ENCODE measurements around the gene ERC2.

The ERC2 gene

DNA sequence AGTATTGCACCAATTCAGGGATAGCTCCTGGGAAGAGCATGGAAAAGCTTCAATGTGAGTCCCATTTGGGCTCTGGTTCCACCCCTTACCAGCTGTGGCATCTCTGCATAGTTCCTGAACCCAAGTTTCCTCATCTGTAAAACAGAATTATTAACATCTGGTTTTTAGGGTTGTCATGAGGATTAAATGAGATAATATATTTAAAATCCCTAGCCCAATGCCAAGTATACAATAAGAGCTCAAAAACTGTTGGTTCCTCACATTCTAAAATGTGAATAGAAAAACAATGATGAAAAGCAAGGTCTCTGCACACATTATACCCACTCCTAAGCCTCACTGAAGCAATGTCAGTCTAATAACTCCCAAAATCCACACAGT, 743.9 kb downstream of the ERC2 start:
- in situ Hi-C loops (cut with MboI; ENCODE audit: low sequenced_read_pairs): no loop called here

DNA sequence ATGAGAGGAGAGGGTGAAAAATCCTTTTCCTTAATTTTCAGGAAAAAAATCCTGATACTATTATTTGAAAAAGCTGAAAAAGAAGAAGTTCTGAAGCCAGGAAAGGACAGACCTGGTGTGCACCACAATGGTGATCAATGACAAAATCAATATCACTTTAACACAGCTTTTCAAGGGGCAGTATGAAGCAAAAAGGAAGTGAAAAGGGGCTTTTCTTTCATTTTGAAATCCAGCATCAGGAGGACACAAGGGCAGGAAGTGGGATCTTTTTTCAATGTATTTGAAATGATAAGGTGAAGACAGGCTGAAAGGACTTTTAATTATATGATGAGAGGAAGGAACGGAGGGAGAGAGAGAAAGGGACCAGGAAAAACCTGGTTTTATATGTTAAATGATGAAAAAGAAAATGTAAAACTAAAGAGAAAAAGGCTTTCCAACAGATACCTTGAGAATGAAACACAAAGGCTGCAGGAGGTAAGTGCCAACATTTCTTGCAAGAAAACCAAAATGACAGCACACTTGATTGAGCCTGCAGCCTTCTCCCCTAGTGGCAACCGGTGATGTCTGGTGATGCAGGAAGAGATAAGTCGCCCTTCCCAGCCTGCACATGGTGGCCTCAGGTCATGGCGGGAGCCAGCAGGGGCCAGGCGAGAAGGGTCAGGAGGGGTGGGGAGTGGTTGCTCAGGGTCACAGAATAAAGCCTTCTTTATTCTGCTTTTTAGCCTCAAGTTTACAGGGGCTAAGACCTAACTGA, 744.4 kb downstream of the ERC2 start:
- in situ Hi-C loops (cut with MboI; ENCODE audit: low sequenced_read_pairs): no loop called here

GRCh38 chr3:55721716-55722484, 746.4 kb downstream of the ERC2 start:
- in situ Hi-C loops (cut with MboI; ENCODE audit: low sequenced_read_pairs): no loop called here

DNA sequence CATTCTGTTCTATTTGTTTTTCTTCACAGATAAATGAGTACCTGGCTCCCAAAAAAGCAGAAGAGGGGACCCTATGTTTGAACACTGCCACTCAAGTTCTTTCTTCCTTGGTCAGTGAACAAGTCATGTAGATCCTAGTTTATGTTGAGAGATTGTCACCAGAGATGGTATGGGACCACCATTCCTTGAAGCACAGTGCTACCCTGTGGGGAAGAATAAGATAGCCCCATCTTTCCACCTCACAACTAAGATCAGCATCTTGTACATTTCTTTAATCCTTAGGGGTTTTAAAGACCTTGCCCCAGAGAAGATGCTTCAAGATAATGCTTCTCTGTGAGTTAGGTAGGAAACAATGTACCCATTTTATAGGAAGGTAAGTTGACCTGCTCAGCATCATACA, 747.7 kb downstream of the ERC2 start:
- in situ Hi-C loops (cut with MboI; ENCODE audit: low sequenced_read_pairs): no loop called here

- in situ Hi-C loops (cut with MboI; ENCODE audit: low sequenced_read_pairs): no loop called here
Measured at GRCh38 chr3:55719508-55719907, 748.8 kb downstream of the ERC2 start.

DNA sequence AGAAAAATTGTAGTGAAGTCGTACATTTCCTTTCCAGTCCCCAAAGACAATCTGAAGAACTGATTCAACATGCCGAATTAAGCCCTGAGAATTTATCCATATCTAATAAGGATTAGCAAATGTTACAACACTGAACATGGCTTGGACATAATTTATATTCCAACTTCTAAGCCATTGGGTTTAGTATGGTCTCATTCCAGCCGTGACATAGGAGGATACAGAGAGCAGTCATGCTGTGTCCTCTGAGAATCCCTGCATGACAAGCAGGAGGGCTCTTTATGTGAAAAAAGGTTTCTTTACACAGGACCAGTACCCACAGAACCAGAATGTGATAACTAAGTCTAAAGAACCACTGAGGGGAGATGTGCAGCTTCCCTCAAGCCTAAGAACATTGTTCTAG, 749.3 kb downstream of the ERC2 start:
- in situ Hi-C loops (cut with MboI; ENCODE audit: low sequenced_read_pairs): no loop called here

DNA sequence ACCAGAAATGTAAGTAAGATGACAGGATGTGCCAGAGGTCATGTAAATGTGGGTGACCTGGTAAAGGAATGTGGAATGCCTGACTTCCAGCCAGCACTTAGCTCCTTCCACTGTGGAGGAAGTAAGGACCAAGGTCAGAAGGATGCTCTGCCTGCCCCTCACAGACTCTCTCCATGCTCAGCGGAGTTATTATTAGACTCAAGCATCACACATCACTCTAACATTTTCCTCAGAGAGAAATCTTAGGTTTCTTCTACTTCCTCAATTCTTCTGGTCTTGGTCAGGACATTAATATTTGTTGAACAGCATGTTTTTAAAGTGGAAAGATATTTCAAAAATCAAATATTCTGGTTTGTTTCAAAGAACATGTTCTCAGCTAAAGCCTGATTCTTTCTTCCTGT, 749.7 kb downstream of the ERC2 start:
- in situ Hi-C loops (cut with MboI; ENCODE audit: low sequenced_read_pairs): no loop called here

DNA sequence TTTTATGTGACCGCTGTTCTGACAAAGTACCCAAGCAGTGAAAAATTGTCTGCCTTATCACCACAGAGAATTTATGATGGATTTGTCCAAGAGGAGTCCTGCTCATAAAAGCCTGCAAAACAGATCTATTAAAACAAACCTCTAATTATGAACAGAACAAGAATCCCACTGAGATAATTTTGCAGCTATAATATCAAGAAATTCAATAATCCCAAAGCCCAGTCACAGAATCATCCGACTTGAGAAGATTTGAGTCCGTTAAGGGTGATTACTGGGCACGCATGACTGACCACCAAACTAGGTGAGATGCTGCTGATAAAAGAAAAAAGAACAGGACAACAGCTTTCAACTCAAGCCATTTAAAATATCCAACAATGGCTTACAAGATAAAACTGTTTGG, 750.2 kb downstream of the ERC2 start:
- in situ Hi-C loops (cut with MboI; ENCODE audit: low sequenced_read_pairs): no loop called here

- in situ Hi-C loops (cut with MboI; ENCODE audit: low sequenced_read_pairs): no loop called here
Measured at GRCh38 chr3:55717481-55717880, 750.8 kb downstream of the ERC2 start.

DNA sequence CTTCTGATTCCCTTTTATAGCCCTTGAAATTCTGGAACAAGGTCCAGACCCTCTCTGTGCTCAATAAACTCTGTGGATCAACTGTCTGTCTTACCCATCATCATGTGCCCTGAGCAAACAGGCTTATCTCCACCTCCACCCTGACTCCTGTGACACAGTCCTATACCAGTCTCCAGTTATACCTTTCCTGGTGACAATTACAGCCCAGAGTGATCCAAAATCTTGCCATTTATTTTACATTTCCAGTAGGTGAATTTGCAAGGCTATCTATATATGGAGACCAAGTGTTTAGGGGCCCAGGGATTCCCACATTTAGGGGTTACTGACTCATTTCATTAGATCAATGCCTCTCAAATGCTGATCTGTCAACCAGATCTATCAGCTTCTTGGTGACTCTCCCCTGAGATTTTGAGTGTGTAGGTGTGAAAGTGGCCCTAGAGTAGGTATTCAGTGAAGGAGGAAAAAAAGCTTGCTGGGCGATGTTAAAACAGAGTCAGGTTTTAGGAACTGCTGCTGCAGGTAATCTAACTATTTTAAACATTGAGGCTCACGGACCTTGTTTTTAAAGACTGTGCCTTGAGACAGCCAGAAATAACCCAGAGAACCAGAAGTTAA, 751.5 kb downstream of the ERC2 start:
- in situ Hi-C loops (cut with MboI; ENCODE audit: low sequenced_read_pairs): no loop called here

- in situ Hi-C loops (cut with MboI; ENCODE audit: low sequenced_read_pairs): no loop called here
Measured at GRCh38 chr3:55716044-55716443, 752.2 kb downstream of the ERC2 start.

DNA sequence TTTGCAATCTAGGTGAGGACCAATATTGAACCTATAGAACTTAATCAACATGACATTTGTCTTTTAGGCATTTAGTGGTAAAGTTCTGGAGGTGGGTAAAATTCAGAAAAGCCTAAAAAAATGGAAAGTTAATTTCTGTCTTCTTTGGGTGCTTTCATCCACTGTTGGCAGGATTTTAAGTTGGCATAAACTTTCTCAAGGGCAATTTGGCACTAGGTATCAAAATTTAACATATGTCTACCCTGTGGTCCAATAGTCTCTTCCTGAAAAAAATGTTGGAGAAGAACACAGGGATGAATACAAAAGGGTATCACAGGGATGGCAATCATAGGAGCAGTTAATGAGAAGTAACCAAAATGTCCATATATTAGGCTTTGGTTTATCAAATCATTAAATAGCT, 754.2 kb downstream of the ERC2 start:
- in situ Hi-C loops (cut with MboI; ENCODE audit: low sequenced_read_pairs): no loop called here

DNA sequence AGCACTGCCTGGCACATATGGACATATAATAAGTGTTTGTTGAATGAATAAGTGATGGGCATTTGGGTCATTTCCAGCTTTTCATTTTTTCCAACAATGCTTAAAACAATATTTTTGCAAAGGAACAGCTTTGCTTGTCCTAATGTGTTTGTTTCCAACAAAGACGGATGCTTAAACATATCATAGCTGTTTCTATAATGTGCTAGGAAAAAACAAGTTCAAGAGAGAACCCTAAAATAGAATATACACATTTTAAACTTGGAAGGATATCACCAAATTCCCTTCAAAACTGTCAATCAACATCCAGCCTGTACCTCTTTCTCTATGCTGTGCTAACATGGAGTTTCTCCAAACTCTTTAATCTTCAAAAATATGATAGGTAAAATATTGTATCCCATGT, 756.6 kb downstream of the ERC2 start:
- in situ Hi-C loops (cut with MboI; ENCODE audit: low sequenced_read_pairs): no loop called here

DNA sequence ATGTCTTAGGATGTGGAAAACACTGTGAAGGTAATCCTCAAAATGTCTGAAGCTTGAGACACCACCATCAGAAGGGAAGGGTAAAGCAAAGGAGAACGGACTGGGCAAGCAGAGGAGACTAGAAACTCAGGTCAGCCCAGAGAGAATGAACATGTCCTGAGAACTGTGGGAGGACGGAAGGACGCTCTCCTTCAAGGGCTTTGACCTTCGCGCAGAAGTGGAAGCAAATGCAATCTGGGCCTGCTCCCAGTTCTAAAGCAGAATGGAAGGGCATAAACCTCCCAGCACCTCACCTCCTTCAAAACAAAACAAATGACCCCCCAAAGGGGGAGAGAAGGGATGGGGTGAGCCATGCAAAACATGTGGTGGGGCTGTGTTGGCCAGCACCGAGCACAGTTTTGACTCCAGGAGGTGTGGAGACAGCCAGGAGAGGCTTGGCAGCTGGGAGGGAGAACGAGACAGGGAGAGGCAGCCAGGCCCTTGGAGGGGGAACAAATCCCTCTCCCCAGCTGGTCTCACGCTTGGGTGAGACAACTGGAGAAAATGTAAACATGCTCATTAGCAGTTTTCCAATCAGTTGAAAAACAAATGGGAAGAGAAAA, 758.8 kb downstream of the ERC2 start:
- in situ Hi-C loops (cut with MboI; ENCODE audit: low sequenced_read_pairs): no loop called here

- in situ Hi-C loops (cut with MboI; ENCODE audit: low sequenced_read_pairs): no loop called here
Measured at GRCh38 chr3:55708921-55709320, 759.3 kb downstream of the ERC2 start.

DNA sequence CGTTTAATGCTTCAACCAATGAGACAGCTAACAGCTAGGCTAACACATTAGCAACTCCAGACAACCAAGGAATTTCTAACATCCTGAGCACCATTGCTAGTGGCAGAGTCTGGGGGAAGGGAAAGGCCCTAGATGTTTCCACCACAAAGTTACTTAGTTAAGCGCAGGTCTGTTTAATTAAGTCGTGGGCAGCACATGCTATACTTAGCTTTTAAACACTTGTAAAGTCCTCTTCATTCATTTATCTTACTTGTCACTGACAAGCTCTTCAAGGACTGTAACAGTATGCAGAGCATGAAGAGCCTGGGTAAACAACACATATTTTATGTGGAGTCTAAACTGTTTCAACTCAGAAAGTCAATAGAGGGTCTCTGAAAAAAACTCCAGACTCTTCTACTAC, 760.0 kb downstream of the ERC2 start:
- in situ Hi-C loops (cut with MboI; ENCODE audit: low sequenced_read_pairs): no loop called here

DNA sequence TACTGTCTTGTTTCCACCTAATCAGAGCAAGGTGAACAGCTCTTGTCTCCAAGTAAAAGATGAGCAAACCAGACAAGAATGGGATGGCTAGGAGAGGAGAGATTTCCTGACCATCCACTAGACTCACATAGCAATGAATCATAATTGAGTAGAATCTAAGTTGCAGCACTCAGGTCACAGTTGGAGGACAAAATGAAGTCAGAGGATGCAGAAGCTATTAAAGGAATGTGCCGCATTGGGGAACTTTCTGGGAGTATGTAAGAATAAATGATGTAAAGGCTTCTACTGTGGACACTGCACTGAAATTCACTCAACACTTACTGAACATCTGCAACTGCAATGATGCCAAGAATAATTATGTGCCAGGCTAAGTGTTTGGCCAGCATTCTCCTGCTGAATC, 763.7 kb downstream of the ERC2 start:
- in situ Hi-C loops (cut with MboI; ENCODE audit: low sequenced_read_pairs): no loop called here

GRCh38 chr3:55702822-55703221, 765.4 kb downstream of the ERC2 start:
- in situ Hi-C loops (cut with MboI; ENCODE audit: low sequenced_read_pairs): no loop called here

- in situ Hi-C loops (cut with MboI; ENCODE audit: low sequenced_read_pairs): no loop called here
Measured at GRCh38 chr3:55701997-55702396, 766.3 kb downstream of the ERC2 start.

DNA sequence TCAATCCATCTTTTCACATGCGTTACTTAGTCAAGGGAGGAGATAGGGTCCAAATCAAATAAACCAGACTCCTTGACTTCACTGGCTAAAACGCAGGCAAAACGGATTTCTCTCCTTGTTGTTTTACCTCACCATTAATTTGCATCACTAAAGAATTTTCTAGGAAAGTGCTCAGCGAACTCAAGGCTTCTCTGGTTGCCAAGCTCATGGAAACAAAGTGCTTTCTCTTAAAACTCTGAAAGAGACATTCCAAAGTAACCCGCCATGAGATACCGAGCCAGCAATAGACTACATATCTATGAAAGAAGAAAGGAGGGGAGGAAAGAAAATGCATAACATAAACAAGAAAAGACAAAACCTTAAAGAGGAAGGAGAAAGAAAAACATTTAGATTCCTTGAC, 769.4 kb downstream of the ERC2 start:
- in situ Hi-C loops (cut with MboI; ENCODE audit: low sequenced_read_pairs): no loop called here

DNA sequence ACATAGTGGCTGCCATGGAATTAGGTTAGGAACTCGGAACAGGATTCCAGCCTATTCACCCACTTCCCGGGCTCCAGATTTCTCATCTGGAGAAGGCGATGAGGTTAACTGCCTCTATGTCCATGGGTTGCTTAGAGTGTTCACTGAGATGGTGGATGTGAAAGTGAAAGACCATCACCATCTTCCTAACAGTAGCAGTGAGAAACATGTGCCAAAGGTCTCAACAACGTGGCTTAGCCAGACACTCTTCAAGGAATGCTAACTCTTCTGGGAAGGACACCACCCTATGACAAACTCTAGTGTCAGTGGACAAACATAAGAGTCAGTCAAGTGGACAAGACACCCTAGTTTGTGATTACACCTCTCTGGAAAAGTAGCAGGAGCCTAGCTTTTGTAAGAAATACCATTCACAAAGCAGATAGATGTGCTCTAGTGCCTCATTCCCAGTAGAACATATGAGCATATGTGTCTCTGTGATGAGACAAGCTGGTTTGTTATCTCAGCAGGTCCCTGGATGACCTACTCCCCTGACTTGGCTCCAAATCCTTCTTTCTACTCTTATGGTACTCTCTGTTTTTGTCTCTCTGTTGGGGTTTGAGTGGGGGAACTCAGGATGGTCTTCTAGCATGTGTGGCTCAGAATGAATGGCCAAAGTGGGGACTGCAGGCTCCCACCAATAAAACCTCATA, 770.9 kb downstream of the ERC2 start:
- in situ Hi-C loops (cut with MboI; ENCODE audit: low sequenced_read_pairs): no loop called here
